Measurements from ENCODE around the gene TXNDC9.
"Not testable (repeated sequence)": the region's sequence is repeated elsewhere in the genome, so short reads cannot be mapped to it uniquely, and the experiment has no call there.

TXNDC9 gene

GRCh38 chr2:99374747-99375146 is 38.6 kb upstream of the TXNDC9 start:
- no peak for DNase-seq (ENCODE audit: low spot score)
- H3K27ac ChIP-seq = no peak overlapping the region
- TF ChIP-seq, protein P1, sequence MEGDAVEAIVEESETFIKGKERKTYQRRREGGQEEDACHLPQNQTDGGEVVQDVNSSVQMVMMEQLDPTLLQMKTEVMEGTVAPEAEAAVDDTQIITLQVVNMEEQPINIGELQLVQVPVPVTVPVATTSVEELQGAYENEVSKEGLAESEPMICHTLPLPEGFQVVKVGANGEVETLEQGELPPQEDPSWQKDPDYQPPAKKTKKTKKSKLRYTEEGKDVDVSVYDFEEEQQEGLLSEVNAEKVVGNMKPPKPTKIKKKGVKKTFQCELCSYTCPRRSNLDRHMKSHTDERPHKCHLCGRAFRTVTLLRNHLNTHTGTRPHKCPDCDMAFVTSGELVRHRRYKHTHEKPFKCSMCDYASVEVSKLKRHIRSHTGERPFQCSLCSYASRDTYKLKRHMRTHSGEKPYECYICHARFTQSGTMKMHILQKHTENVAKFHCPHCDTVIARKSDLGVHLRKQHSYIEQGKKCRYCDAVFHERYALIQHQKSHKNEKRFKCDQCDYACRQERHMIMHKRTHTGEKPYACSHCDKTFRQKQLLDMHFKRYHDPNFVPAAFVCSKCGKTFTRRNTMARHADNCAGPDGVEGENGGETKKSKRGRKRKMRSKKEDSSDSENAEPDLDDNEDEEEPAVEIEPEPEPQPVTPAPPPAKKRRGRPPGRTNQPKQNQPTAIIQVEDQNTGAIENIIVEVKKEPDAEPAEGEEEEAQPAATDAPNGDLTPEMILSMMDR (conservative IDR thresholded peaks at IDR 0.05; ENCODE audit: low read depth) = no peak
- CTCF ChIA-PET = no interaction called here
- POLR2A ChIA-PET (ENCODE audit: low non-redundant PET) = no interaction called here

DNA sequence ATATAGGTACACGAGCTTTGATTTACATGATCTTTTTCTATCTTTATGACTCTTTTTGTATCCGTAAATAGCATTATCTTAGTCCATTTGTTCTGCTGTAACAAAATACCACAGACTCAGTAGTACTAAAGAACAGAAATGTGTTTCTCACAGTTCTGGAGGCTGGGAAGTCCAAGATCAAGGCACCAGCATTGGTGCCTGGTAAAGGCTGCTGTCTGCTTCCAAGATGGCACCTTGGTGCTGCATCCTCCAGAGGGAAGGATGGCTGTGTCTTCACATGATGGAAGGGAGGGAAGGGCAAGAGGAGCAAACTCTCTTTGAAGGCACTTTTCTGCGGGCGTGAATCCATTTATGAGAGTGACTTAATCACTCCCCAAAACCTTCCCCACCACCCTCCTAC is 37.0 kb upstream of the TXNDC9 start:
- H3K27ac ChIP-seq = no peak overlapping the region
- POLR2A ChIA-PET (ENCODE audit: low non-redundant PET) = no interaction called here
- CTCF ChIA-PET = no interaction called here
- no peak for DNase-seq (ENCODE audit: low spot score)
- TF ChIP-seq, protein P1 (conservative IDR thresholded peaks at IDR 0.05; ENCODE audit: low read depth) = no peak

GRCh38 chr2:99368854-99369253 is 32.7 kb upstream of the TXNDC9 start:
- DNase-seq (ENCODE audit: low spot score); POLR2A ChIA-PET (ENCODE audit: low non-redundant PET); CTCF ChIA-PET; H3K27ac ChIP-seq: not testable (repeated sequence)

DNA sequence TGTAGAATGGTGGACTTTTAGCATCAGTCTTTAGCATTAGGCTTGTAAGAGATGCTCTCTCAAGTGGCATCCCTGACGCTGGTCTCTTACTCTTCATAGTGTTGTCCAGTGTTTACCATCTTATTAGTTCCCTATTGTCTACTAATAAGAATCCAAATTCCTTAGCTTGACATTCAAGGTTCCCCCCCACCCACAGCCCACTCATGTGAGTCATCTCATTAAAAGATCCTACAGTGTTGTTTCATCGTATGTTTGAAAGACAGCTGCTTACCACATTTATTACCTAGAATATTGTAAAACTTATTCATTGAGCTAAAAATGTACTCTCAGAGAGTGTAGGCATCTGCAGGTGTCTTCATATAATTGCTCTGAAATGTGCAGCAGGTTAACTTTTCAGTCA is 29.5 kb upstream of the TXNDC9 start:
- CTCF ChIA-PET = interaction anchor here (0.5 kb wide), 1 partner anchor 206 kb away, joined by 3 read pairs; no protein-coding TSS in a partner anchor
- TF ChIP-seq, protein P1 (conservative IDR thresholded peaks at IDR 0.05; ENCODE audit: low read depth) = no peak
- no peak for DNase-seq (ENCODE audit: low spot score)

DNA sequence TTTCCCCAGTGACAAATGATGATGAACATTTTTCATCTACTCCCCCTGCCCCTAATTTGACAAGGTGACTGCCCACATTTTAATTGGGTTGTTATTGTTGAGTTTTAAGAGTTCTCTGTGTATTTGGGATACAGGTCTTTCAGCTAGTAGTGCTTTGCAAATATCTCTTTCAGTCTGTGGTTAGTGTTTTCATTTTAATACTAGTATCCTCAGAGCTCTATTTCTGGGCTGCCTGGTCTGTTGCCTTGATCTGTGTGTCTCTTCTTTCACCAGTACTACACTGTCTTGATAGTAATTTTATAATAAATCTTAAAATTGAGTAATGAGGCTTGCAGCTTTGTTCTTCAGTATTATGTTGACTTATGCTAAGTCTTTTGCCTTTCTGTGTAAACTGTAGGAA is 20.7 kb upstream of the TXNDC9 start:
- POLR2A ChIA-PET (ENCODE audit: low non-redundant PET) = no interaction called here
- TF ChIP-seq, protein P1 (conservative IDR thresholded peaks at IDR 0.05; ENCODE audit: low read depth) = no peak
- no peak overlapping the region for H3K27ac ChIP-seq
- no peak for DNase-seq (ENCODE audit: low spot score)
- CTCF ChIA-PET = interaction anchor here (1.0 kb wide), 1 partner anchor 17 kb away, joined by 4 read pairs; no protein-coding TSS in a partner anchor

More for the DNA sequence above, 29.5 kb upstream of the TXNDC9 start:
- POLR2A ChIA-PET (ENCODE audit: low non-redundant PET) = interaction anchor here (0.5 kb wide), 1 partner anchor 200 kb away, joined by 6 read pairs; no protein-coding TSS in a partner anchor
- H3K27ac ChIP-seq = no peak overlapping the region

DNA sequence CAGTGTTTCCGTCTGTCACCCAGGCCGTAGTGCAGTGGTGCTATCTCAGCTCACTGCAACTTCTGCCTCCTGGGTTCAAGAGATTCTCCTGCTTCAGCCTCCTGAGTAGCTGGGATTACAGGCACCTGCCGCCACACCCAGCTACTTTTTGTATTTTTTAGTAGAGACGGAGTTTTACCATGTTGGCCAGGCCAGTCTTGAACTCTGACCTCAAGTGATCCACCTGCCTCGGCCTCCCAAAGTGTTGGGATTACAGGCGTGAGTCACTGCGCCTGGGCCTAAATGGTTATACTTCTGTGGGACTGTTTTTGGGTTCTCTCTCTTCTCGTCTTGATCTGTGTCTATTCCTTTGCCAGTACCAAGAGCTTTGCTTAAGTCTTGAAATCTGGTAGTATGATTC is 18.7 kb upstream of the TXNDC9 start:
- POLR2A ChIA-PET (ENCODE audit: low non-redundant PET) = not testable (repeated sequence)
- CTCF ChIA-PET = interaction anchor here (0.7 kb wide), 2 partner anchors 125 to 136 kb away, joined by 3 to 4 read pairs; no protein-coding TSS in a partner anchor

DNA sequence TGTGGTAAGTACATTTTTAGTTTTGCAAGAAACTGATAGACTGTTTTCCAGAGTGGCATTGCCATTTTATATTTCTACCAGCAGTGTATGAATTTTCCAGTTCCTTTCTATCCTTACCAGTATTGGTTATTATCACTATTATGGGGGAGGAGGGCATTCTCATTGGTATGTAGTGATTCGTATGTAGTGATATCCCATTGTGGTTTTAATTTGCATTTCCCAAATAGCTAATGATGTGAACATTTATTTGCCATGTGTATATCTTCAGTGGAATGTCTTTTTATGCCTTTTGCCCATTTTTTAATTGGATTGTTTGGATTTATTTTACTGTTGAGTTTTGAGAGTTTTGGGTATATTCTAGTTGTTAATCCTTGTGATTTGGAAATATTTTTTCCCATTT is 17.9 kb upstream of the TXNDC9 start:
- DNase-seq (ENCODE audit: low spot score) = no peak
- POLR2A ChIA-PET (ENCODE audit: low non-redundant PET) = no interaction called here
- CTCF ChIA-PET = interaction anchor here (0.7 kb wide), 1 partner anchor 137 kb away, joined by 4 read pairs; no protein-coding TSS in a partner anchor
- H3K27ac ChIP-seq = no peak overlapping the region
- TF ChIP-seq, protein P1 (conservative IDR thresholded peaks at IDR 0.05; ENCODE audit: low read depth) = no peak

More for the DNA sequence above, 18.7 kb upstream of the TXNDC9 start:
- DNase-seq (ENCODE audit: low spot score); H3K27ac ChIP-seq: not testable (repeated sequence)

DNA sequence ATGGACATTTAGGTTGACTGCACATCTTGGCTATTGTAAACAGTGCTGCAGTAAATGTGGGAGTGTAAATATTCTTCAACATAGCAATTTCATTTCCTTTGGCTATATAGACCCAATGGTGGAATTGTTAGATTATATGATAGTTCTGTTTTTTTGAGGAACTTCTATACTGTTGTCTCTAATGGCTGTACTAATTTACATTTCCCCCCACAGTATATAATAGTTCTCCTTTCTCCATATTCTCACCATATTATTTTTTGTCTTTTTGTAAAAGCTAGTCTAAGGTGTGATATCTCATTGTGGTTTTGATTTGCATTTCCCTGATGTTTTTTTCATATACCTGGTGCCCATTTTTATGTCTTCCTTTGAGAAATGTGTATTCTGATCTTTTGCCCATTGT is 14.1 kb upstream of the TXNDC9 start:
- POLR2A ChIA-PET (ENCODE audit: low non-redundant PET) = no interaction called here
- no peak for DNase-seq (ENCODE audit: low spot score)
- no peak overlapping the region for H3K27ac ChIP-seq
- CTCF ChIA-PET = no interaction called here
- TF ChIP-seq, protein P1 (conservative IDR thresholded peaks at IDR 0.05; ENCODE audit: low read depth) = no peak
